ENCODE measurements around the gene KLF5.

DNA sequence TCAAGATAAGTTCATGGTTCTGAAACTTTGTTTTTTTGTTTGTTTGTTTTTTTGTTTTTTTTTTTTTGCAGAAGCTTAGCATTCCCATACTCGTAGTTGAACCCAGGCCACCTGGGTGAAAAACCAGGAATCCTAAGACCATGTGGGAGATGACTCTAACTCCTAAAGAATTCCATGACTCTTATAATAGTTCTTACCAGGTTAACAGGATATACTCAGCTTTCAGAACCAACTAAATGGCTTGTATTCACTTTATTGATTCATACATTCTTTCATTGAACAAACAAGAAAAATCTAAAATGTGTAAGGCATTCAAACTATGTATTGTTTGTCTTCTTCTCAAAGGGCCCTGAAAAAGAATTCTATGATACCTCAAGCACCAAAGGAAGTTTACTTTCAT, 40.5 kb upstream of the KLF5 start:
- TF ChIP-seq, protein P1, sequence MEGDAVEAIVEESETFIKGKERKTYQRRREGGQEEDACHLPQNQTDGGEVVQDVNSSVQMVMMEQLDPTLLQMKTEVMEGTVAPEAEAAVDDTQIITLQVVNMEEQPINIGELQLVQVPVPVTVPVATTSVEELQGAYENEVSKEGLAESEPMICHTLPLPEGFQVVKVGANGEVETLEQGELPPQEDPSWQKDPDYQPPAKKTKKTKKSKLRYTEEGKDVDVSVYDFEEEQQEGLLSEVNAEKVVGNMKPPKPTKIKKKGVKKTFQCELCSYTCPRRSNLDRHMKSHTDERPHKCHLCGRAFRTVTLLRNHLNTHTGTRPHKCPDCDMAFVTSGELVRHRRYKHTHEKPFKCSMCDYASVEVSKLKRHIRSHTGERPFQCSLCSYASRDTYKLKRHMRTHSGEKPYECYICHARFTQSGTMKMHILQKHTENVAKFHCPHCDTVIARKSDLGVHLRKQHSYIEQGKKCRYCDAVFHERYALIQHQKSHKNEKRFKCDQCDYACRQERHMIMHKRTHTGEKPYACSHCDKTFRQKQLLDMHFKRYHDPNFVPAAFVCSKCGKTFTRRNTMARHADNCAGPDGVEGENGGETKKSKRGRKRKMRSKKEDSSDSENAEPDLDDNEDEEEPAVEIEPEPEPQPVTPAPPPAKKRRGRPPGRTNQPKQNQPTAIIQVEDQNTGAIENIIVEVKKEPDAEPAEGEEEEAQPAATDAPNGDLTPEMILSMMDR (IDR thresholded peaks at IDR 0.05 in 4 of 5, conservative IDR thresholded peaks at IDR 0.05 in 1 of 5): no peak
- TF ChIP-seq POLR2A (IDR thresholded peaks at IDR 0.05): no peak
